Stimulated activated CD4-positive, alpha-beta T cell treated with anti-CD3 and anti-CD28 coated beads, TNF-alpha, amount 100 ng/mL, for 1 hour (primary cell): ENCODE measurements around the gene CGNL1.

Experiments used
- DNase-seq, 3 donors: peaks; one replicate each; pipeline ENCODE4 v3.0.0-alpha.2; 2020; ENCODE audit warnings: low read depth in 3 of 3, low spot score in 1 of 3

The CGNL1 gene

GRCh38 chr15:57384024-57384423, 7.7 kb downstream of the CGNL1 start:
- no peak for DNase-seq

GRCh38 chr15:57384816-57385215, 8.5 kb downstream of the CGNL1 start:
- DNase-seq = no peak

- DNase-seq = no peak
These were observed 9.7 kb downstream of the CGNL1 start for GRCh38 chr15:57385923-57386390.

DNA sequence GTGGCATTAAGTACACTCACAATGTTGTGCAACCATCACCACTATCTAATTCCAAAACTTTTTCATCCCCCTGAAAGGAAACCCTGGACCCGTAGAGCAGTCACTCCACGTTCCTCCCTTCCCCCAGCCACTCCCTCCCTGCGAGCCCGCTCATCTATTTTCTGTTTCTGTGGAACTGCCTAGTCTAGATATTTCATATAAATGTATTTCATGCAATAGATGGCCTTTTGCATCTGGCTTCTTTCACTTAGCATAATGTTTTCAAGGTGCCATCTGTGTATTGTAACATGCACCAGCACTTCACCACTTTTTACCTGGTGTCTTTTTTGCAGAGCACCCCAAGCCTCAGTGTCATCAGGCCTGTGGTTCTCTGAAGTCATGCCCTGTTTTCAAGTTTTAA, 10.7 kb downstream of the CGNL1 start:
- no peak for DNase-seq

DNA sequence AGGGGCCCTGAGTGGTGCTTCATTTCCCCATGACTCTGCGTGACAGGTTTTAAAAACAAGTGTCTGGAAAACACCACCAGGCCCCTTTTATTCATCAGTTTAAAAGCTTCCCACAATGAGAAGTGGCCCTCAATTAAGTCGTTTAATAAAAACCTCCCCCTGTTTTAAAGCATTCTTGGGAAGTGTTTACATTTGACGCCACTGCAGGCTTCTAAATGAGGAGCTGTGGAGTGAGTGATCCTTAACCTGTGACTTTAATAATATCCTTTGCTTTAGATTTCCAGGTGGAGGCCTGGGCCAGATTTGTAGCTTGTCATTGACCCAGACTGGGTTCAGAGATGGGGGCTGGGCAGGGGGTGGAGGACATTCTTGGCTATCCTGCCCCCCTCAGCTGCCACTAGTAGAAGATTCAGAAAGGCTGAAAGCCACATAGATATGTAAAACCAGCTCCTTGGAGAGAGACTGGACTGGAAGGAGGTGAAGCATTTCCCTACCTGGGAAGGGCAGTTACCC, 11.3 kb downstream of the CGNL1 start:
- no peak for DNase-seq

DNA sequence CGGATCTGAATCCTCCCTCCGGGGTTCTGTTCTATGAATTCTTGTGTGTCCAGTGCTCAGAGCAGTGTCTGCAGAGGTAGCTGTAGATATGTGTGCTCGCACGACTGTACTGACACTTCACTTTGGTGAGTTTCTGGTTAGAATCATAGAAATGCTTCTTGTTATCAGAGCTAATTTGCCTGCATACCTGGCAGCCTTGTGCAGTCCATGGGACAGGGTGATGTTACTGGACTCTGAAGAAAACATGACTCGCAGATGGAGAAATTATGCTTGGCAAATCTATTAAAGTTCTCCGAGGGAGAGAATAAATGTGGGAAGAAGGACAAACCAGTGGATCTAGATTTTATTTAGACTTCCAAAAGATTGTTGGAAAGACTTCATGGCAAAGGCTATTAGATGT, 12.2 kb downstream of the CGNL1 start:
- DNase-seq = no peak

DNA sequence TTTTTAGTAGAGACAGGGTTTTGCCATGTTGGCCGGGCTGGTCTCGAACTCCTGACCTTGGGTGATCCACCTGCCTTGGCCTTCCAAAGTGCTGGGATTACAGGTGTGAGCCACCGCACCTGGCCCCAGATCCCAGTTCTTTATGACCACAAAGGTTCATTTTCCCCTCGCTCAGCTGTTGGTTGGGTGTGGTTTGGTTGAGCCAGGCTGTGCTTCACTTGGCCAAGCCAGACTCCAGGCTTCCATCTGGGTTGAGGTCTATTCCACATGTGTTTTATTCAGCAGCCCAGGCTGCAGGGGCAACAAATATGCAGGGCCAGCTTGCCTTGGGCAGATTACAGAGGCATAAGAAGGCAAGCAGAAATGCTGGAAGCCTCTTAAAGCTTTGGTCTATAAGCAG, 13.7 kb downstream of the CGNL1 start:
- DNase-seq = no peak

- DNase-seq = no peak
These were observed 14.3 kb downstream of the CGNL1 start for GRCh38 chr15:57390583-57390982.

DNA sequence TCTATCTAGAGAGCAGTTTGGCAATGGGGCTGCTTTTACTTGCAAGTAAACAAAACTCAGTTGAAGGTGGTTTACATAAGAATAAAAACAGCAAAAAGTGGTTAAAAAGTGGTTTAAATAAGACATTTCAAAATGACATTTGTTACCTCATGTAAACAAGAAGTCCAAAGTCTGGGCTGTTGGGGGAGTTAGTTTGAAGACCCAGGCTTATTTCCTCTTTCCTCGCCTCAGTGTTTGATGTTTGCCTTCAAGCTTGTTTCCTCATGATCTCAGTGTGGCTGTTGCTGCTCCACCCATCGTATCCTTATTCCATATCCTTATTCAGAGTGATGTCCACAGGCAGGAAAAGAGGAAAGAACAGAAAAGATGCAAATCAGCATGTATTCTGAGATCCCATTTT, 15.2 kb downstream of the CGNL1 start:
- no peak for DNase-seq

DNA sequence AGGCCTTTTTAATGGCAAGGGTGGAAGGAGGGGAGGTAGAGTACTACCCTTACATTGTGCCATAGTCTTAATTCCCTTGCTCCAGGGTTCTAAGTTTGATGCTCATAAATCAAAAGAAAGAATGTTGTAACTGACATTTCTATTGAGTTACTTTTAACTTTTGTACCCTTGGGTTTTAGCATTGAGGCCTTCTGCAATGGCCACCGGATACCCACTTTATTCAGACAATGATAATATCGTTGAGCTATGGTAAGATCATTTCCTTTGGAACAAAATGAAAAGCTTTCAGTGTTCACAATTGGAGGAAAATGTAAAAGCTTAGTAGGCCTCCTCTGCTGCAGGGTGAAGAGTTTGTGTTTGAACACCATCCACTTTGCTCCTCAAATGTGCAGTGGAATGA, 16.8 kb downstream of the CGNL1 start:
- DNase-seq = no peak

DNA sequence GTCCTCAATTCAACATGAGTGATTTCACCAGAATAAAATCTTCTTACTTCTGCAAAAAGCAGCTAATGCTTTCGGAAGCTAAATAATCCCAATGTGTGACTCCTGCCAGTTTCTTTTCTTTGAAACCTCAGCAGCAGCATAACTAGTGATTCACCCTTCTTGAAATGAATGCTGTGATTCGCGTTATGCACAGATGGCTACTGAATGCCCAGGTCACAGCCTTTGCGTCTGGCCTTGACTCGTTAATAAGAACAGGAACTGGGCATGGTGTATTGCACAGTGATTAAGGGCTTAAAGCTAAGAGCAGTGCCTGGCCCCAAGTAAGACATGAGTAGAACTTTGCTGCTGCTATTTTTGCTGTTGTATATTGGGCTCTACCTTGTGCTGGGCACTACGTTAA, 19.0 kb downstream of the CGNL1 start:
- no peak for DNase-seq

GRCh38 chr15:57398336-57398735, 22.0 kb downstream of the CGNL1 start:
- DNase-seq = no peak

DNA sequence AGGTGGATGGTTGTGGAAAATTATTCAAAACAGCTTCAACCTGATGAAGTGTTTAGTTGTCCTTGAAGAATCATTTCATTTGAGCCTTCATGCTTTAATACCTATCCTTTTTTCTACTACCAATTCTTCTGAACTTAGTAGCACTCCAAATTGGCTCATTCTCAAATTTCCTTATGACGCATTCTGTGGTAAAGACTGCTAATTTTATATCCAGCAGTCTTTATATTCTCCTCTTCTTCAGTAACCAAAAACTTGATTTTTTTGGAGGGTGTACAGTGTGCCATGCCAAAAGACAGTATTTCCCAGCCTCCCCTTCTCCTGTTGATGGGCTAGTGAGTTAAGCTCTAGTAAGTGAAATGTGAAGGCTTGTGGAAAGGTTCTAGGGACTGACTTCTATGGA, 25.2 kb downstream of the CGNL1 start:
- DNase-seq = no peak

GRCh38 chr15:57403017-57403416, 26.7 kb downstream of the CGNL1 start:
- DNase-seq = no peak

DNA sequence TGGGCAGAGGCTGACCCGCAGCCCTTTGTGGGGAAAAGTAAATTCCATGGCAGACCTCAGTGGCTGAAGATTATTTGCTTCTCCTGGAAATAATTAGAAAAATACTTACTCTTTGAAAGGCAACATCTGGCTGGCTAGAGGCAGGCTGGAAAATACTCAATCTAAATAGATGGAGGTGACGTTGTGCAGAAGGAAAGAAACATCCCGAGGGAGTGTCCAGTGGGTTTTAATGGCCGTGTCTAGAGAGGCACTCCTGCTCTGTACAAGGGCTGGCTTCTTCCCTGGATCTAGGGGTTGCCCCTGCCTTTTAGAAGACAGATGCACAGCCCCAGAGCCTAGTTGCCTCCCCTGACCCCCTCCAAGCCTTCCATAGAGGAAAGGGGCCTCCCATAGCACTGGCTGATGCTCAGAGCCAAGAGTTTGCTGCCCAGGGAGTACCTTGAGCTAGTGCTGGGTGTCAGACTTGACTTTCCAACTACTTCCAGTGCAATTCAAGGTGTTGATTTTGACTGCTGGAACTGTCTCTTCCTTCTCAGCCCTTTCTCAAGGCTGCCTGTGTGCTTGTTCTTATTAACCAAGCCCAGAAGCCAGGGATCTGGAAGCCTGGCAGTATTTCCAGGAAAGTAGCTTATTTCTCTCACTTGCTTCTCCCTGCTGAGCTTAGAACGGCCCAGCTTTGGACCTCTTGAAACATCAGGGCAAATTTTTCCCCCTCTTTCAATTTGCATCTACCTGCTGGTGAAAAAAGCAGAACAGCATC, 27.4 kb downstream of the CGNL1 start:
- no peak for DNase-seq

DNA sequence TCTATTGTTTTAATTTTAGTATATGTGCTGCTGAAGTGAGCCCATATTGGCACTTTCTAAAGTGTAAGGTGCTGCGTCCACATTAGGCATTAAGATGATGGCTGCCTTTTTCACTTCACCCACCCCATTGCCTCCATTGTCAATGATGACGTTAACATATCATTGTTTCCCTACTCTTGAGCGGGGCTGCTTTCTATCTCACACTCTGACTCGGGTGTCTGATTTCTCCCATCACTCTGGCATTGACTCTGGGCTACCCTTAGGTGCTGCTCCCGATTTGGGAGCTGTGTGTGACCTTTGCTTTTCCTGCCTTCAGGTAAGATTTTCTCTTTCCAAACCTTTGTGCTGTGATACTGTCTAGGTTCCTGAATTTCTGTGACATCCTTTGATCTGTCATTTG, 28.8 kb downstream of the CGNL1 start:
- no peak for DNase-seq

DNA sequence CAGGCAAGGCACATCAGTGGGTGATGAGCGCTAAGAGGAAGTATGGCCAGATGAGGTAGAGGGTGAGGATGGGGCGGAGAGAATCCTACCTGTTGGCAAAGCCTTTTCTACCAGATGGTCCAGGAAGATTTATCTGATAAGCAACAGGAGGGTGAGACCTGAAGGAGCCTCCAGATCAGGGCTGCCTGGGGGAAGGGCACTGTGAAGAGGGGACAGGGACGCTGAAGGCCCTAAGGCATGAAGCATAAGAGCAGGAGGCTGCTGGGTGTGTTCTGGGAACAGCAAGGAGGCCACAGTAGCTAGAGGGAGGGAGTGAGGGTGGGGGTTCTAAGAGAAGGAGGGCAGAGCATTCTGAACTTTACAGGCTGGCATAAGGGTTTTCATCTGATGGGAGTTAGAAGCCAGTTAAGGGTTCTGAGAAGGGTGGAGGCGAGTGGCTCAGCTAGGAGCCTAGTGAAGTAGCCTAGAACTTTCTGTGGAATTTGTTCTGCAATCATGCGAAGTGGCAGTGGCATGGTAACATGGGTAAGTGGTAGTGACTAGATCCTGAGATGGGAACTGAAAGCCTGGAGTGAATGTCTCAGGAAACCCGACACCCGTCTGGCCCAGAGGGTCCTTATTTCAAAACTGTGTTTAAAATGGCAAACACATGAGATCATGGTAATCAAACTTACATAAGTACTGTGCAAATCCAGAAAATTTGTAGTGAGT, 29.9 kb downstream of the CGNL1 start:
- no peak for DNase-seq

DNA sequence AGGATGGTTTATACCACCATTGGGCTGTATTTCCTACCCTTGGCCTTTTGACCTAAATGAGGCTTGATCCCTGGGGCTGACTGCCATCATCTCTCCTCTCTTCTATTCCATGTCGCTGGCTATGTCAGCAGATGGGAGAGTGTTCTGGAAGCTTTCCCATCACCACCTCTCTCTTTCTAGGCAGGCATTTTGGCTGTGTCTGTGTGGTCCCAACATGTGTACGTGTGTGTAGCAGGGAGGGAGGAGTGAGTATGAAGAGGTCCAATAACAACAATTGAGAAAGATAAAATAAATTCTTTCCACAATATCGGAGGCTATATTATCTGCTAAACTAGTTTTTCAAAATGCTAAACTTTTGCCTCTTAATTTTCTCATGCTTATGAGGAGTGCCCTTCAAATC, 34.1 kb downstream of the CGNL1 start:
- no peak for DNase-seq

DNA sequence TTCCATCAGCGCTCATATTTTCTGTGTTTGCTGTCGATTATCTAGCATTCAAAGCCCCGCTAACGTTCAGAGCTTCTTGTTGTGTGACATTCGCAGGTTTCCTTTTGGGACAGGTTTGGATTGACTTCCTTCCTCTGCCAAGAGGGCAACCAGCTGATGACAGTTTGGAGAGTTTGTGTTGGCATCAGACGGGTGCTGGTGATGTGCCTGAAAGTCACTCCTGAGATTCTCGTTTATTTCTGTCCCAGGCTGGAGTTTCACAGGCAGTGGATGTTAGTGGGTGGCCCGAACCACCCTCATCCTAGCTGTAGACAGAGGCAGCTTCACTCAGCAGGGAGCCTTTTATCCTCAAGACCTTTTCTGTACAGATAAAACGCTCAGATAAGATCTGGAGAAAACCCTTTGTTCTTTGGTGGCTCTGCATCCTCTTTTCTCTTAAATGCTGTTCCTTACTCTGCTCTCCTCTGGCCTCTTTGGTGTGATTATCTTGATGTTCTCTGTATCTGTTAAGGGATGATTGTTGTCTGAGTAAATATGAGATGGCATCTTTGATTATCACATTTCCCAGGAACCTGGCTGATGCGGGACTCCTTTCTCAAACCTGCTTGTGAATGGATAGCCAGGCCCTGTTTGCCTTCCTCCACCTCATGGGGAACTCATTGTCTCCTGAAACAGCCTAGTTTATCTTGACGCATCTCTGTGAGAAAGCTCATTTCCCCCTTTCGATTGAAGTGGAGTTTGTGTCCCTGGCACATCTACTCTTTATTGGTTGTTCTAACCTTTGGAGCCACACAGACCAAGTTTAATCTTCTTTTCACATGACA, 35.9 kb downstream of the CGNL1 start:
- DNase-seq = no peak

DNA sequence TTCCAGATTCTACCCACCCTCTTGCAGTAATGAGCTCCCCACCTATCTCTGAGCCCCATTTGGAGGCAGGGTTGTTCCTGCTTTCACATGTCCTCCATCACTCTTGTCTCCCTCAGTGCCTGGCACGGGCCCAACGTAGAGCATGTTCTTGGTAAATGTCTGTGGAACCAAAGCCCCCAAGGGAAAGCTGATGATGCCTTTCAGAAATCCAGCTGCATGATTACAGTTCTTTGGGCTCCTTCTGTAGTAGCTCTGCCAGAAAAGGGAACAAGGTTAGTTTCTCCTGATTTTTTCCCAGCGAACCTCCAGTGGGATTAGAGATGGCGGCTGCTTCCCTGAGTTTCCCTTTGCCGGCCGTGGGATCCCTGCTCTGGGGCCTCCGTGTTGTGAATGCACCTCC, 39.3 kb downstream of the CGNL1 start:
- no peak for DNase-seq

- DNase-seq = no peak
These were observed 42.3 kb downstream of the CGNL1 start for GRCh38 chr15:57418635-57419034.

DNA sequence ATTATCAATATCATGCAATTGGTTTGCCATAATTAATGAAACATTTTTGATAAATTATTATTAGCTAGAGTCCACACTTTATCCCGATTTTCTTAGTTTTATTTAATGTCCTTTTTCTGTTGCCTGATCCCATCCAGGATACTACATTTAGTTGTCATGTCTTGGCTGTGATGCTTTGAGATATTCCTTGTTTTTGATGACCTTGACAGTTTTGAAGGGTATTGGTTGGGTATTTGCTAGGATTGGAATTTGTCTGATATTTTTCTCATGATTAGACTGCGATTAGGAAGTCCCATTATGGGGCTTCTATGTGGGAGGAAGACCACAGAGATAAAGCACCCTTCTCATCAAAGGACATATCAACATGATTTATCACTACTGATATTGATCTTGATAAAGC, 43.0 kb downstream of the CGNL1 start:
- DNase-seq = no peak
